Naive B cell (primary cell): ENCODE results near the gene FRY. TPM values are rescaled to one million over a fixed set of nuclear protein-coding genes. Genes with fewer than 3 reads are reported as not detected.

Experiments
- ATAC-seq, 2 donors: fragments of 150-1000 bp; cut with Tn5 transposase; 2 replicates each; pipeline ENCODE4 v1.10.0; 2021; ENCODE audit warnings: low read depth in 2 of 2, mild to moderate bottlenecking in 2 of 2, moderate library complexity in 2 of 2
- DNase-seq: peaks from one replicate; pipeline ENCODE4 v3.0.0; 2022
- H3K27ac Mint-ChIP-seq, 6 donors: one replicate each; pipeline ENCODE4 v1.8.0; 2020 to 2022; ENCODE audit warnings: mild to moderate bottlenecking in 6 of 6, mixed read lengths in 6 of 6, moderate library complexity in 5 of 6, inconsistent platforms in 2 of 6
- H3K27me3 Mint-ChIP-seq, 3 donors: one replicate each; pipeline ENCODE4 v1.8.0; 2021 to 2022; ENCODE audit warnings: mixed read lengths in 3 of 3, mild to moderate bottlenecking in 1 of 3
- H3K36me3 Mint-ChIP-seq, 2 donors: one replicate each; pipeline ENCODE4 v1.8.0; 2020 to 2022; ENCODE audit warnings: mixed read lengths in 2 of 2, inconsistent platforms in 1 of 2, mild to moderate bottlenecking in 1 of 2
- H3K4me1 Mint-ChIP-seq, 3 donors: one replicate each; pipeline ENCODE4 v1.8.0; 2020 to 2022; ENCODE audit warnings: mixed read lengths in 3 of 3, inconsistent platforms in 1 of 3, mild to moderate bottlenecking in 1 of 3, moderate library complexity in 1 of 3
- H3K4me3 Mint-ChIP-seq, 8 donors: one replicate each; pipeline ENCODE4 v1.8.0; 2020 to 2022; ENCODE audit warnings: mild to moderate bottlenecking in 8 of 8, mixed read lengths in 8 of 8, moderate library complexity in 8 of 8, inconsistent platforms in 2 of 8
- H3K9me3 Mint-ChIP-seq, 7 donors: one replicate each; pipeline ENCODE4 v1.8.0; 2020 to 2022; ENCODE audit warnings: mixed read lengths in 7 of 7, mild to moderate bottlenecking in 5 of 7, inconsistent platforms in 2 of 7, moderate library complexity in 1 of 7
- polyA plus RNA-seq, 6 donors: library from polyadenylated mRNA; unstranded; fragments of 300-500 nt; fragmentation: Illumina TruSeq; gene quantifications; one replicate each; pipeline ENCODE4 v1.2.3, GENCODE V29; 2021; ENCODE audit warnings: low read depth in 6 of 6

FRY gene
- polyA plus RNA-seq, 6 donors from 2014 or later, result 0.33 to 1.4 (median 0.86) TPM

DNA sequence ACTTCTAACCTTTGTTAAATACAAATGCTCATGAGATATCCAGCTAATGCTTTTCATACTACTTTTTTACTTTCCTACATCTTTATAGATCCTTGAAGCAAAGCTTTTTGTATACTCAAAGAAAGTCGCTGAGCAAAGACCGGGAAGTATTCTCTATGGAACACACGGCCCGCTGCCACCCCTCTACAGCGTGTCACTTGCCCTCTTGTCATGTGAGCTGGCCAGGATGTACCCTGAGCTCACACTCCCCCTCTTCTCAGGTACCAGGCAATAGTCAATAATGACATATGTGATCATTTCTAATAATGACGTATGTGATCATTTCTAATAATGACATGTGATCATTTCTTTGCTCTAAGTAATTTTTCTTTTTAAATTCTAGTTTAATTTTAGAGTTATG is 170.7 kb downstream of the FRY start:
- DNase-seq (no peak), ATAC-seq (no peak)
- H3K4me1 Mint-ChIP-seq, result no peaks in the 10 kb centered on the region
- H3K36me3 Mint-ChIP-seq, result no peaks in the 10 kb centered on the region
- no peak overlapping the region for H3K4me3 Mint-ChIP-seq
- H3K27ac Mint-ChIP-seq, result peak overlapping the region in 1 of 6 donors; percentile 13
- no peaks in the 10 kb centered on the region for H3K9me3 Mint-ChIP-seq
- H3K27me3 Mint-ChIP-seq, result no peaks in the 10 kb centered on the region

DNA sequence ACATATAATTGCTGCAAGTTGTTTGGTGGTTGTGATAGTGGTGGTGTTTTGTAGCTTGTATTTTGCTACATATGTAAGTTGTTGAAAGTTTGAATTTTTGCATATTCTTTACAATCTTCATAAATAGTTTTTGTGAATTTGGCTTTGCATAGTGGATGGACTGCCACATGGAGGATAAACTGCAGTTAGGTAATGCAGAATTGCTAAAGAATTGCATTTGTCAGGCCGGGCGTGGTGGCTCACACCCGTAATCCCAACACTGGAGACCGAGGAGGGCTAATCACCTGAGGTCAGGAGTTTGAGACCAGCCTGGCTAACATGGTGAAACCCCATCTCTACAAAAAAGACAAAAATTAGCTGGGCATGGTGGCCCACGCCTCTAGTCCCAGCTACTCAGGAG is 171.6 kb downstream of the FRY start:
- H3K4me1 Mint-ChIP-seq, result no peaks in the 10 kb centered on the region
- no peaks in the 10 kb centered on the region for H3K27me3 Mint-ChIP-seq
- H3K27ac Mint-ChIP-seq, result no peak overlapping the region
- H3K4me3 Mint-ChIP-seq, result no peak overlapping the region
- no peak for DNase-seq
- H3K36me3 Mint-ChIP-seq, result no peaks in the 10 kb centered on the region
- no peak for ATAC-seq
- H3K9me3 Mint-ChIP-seq, result no peaks in the 10 kb centered on the region

DNA sequence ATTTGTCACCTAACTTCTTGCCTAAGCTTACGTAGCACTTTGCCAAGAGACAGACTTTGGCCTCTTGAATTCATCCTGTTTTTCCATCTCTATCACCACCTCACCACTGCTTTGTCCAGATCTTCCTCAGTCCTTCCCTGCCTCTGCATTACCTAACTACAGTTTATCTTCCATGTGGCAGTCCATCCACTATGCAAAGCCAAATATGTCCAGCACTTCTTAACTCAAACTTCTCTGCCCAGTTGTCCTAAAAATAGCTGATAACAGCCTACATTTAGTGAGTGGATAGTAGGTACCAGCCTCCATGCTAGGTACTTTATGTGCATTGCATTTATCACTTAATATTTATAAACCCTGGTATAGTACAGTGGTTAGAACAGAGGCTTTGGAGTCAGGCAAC is 172.2 kb downstream of the FRY start:
- Mint-ChIP-seq H3K4me1 (no peaks in the 10 kb centered on the region), H3K27ac (no peak overlapping the region), H3K36me3 (no peaks in the 10 kb centered on the region), H3K27me3 (no peaks in the 10 kb centered on the region), H3K4me3 (no peak overlapping the region), H3K9me3 (no peaks in the 10 kb centered on the region)
- no peak for DNase-seq
- no peak for ATAC-seq

DNA sequence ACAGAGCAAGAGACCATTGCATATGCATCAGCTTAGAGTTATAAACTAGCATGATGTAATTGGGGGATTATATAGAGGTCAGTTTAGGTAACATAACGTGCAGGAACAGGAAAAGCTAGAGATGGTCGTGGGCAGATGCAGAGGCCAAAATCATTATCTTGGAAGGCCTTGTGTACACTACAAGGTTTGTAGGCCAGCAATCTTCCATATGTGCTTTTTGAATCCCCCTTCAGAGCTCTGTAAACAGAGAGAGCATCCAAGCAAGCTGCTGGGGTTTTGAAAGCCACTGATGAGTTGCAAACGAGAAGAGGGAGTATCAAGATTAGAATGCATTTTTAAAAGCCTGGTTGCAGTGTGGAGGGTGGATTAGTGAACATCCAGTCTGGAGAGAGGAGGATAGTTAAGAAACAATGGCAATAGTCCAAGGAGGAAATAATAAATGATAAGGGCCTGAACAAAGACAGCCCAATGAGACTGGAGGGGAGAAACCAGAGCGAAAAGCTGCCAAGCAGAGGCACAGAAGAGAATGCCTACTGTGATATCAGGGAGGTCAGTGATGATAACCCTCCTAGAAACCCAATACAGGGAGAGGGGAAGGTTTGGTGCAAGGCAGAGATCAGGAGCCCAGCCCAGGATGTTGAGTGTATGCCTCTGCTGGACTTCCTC is 174.0 kb downstream of the FRY start:
- Mint-ChIP-seq H3K9me3 (no peaks in the 10 kb centered on the region), H3K4me1 (no peaks in the 10 kb centered on the region), H3K27ac (peak overlapping the region in 1 of 6 donors; percentile 16), H3K4me3 (no peak overlapping the region), H3K27me3 (no peaks in the 10 kb centered on the region), H3K36me3 (no peaks in the 10 kb centered on the region)
- no peak for ATAC-seq
- DNase-seq, result no peak

DNA sequence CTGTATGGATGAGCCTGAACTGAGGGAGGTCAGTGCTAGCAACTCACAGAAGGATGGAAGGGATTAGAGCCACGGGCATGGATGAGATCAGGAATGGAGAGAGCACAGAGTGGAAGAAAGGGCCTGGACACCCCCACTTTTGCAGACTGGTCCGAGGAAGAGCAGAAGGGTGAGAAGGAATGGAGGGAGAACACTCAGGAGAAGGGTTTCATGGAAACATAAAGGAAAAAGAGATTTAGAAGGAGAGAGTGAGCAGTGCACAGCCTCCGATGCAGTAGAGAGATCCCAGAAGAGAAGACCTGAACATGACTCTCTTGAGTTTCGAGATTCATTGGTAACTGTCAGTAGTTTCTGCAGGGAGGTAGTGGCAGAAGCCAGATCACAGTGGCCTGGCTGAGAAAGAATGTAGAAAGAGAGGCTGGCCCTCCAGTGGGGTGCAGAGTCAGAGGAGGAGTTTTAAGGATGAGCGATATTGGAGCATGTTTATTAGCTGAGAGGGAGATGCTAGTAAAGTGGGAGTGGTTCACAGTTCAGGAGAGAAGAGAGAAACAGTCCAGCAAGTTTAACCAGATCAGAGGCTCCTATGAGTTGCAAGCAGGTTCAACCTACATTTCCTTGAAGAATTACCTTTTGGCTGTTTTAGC is 174.6 kb downstream of the FRY start:
- no peak overlapping the region for H3K27ac Mint-ChIP-seq
- no peaks in the 10 kb centered on the region for H3K9me3 Mint-ChIP-seq
- ATAC-seq (no peak), DNase-seq (no peak)
- H3K4me3 Mint-ChIP-seq, result no peak overlapping the region
- no peaks in the 10 kb centered on the region for H3K4me1 Mint-ChIP-seq
- no peaks in the 10 kb centered on the region for H3K36me3 Mint-ChIP-seq
- H3K27me3 Mint-ChIP-seq, result no peaks in the 10 kb centered on the region

DNA sequence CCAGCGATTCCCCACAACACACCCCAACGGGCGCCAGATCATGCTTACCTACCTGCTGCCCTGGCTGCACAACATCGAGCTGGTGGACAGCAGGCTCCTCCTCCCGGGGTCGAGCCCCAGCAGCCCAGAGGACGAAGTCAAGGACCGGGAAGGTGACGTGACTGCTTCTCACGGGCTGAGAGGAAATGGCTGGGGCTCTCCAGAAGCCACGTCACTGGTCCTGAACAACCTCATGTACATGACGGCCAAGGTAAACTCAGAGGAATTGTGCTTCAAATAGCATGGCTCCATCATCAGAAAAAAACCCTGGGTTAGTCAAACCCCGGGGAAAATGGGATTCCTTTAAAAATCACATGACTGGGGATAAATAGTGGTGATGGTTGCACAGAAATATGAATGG is 177.3 kb downstream of the FRY start:
- Mint-ChIP-seq H3K27ac (no peak overlapping the region), H3K4me1 (no peaks in the 10 kb centered on the region), H3K9me3 (no peaks in the 10 kb centered on the region), H3K27me3 (no peaks in the 10 kb centered on the region), H3K4me3 (peak overlapping the region in 1 of 8 donors; percentile 31), H3K36me3 (no peaks in the 10 kb centered on the region)
- ATAC-seq (no peak), DNase-seq (no peak)

DNA sequence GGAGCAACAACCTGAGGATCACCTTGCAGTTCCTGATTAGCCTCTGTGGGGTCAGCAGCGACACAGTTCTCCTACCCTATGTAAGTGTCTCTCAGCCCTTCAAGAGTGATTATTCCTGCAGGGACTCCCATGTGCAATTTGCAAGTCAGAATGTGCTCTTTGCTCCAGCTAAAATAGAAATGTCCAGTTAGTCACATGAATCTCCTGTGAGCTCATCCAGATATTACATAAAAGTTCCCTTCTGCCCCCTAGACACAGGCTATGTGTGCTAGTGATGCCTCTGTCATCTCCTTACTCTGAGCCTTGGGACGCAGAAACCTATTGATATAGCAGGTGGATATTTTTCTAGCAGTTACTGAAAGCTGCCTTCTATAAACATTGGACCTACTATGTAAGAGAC is 178.1 kb downstream of the FRY start:
- no peak for ATAC-seq
- Mint-ChIP-seq H3K9me3 (no peaks in the 10 kb centered on the region), H3K27me3 (no peaks in the 10 kb centered on the region), H3K36me3 (no peaks in the 10 kb centered on the region), H3K4me3 (no peak overlapping the region), H3K4me1 (no peaks in the 10 kb centered on the region), H3K27ac (no peak overlapping the region)
- no peak for DNase-seq

DNA sequence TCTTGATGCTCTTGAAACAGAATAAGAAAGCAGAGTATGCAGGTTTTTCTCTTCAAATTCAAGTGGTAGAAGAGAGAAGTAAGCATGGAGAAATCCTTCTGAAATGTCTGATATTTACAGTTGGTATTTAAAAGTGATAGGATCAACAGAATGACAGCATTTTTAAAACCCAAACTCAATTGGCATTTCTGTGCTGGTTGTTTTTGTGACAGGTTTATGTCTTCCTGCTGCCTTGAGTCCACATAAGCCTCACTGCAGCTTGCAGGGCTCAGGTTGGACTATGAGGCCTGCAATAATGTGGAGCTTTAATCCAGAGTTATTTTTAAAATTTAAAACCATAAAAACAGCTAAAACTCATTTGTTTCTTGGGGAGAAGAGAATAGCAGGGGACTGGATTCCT is 178.5 kb downstream of the FRY start:
- no peak overlapping the region for H3K4me3 Mint-ChIP-seq
- DNase-seq, result no peak
- H3K4me1 Mint-ChIP-seq, result no peaks in the 10 kb centered on the region
- no peaks in the 10 kb centered on the region for H3K27me3 Mint-ChIP-seq
- H3K9me3 Mint-ChIP-seq, result no peaks in the 10 kb centered on the region
- no peak for ATAC-seq
- no peak overlapping the region for H3K27ac Mint-ChIP-seq
- H3K36me3 Mint-ChIP-seq, result no peaks in the 10 kb centered on the region

DNA sequence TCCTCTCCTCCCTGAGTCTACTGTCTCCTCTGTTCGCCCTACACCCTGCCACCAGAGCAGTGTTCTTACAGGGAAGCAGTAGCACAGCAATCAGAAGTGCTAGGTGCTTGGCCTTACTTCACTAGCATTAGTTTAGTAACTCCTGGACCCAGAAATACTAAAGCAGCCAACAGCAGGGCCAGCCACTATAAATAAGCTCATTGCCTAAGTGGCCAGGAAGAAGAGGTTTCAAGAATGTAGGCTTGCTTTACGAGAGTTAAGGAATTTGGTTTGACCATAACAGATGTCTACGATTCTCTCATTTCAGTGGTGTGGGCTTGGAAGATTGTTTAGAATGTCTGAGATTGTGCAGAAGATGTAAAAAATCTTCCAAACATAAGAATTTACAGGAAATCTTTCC is 180.2 kb downstream of the FRY start:
- Mint-ChIP-seq H3K4me1 (no peaks in the 10 kb centered on the region), H3K36me3 (no peaks in the 10 kb centered on the region), H3K27me3 (no peaks in the 10 kb centered on the region), H3K9me3 (no peaks in the 10 kb centered on the region), H3K4me3 (no peak overlapping the region), H3K27ac (peak overlapping the region in 2 of 6 donors; percentile 8 to 28)
- ATAC-seq (no peak), DNase-seq (no peak)

DNA sequence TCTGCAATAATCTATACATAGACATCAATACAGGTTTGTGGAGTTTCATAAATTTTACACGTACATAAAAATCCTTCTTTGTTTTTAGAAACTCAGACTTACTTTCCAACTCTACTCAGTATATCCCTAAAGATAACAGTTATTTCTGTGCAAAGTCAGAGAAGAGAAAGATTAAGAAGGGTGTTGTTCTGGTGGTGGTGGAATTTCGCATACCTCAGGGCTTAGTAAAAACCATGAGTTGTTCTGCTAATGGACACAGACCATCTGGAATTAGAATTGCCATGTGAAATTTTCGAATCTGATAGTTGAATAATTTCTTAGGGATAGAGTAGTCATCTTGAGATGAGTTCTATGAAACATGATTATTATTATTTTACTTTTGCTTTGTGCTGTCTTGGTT is 180.8 kb downstream of the FRY start:
- no peaks in the 10 kb centered on the region for H3K4me1 Mint-ChIP-seq
- ATAC-seq (no peak), DNase-seq (no peak)
- H3K36me3 Mint-ChIP-seq, result no peaks in the 10 kb centered on the region
- no peaks in the 10 kb centered on the region for H3K9me3 Mint-ChIP-seq
- no peak overlapping the region for H3K4me3 Mint-ChIP-seq
- no peak overlapping the region for H3K27ac Mint-ChIP-seq
- H3K27me3 Mint-ChIP-seq, result no peaks in the 10 kb centered on the region

DNA sequence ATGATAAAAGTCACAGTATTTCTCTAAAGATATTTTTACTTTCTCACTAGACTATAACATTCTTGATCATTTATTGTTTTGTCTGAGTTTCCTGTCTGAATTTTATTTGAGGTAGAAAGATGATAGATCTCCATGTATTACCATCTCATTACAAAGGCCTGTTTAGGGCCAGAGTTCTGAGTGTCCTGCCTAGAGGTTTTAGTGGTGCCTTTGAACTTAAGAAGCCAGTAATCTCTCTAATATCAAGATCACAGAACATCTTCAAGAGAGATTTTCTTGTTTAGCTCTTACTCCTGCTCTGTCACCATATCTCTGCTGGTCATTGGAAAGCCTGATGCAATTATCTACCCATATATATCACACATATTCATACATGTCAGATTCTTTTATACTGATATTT is 182.1 kb downstream of the FRY start:
- ATAC-seq, result no peak
- Mint-ChIP-seq H3K27ac (no peak overlapping the region), H3K4me1 (no peaks in the 10 kb centered on the region), H3K36me3 (no peaks in the 10 kb centered on the region), H3K9me3 (no peaks in the 10 kb centered on the region), H3K27me3 (no peaks in the 10 kb centered on the region), H3K4me3 (no peak overlapping the region)
- DNase-seq, result no peak

DNA sequence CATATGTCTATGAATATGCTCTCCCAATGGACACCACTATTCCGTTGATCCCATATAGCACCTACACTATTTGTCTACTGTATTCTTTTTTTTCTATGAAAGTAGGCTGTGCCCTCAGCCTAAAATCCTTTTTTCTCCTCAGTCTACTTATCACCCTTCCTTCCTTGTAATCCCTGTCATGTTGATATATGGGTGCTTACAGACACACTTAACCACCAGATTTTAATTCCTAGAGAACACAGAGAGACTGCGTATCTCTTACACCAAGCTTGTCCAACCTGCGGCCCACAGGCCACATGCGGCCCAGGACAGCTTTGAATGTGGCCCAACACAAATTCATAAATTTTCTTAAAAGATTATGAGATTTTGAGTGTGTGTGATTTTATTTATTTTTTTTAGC is 182.5 kb downstream of the FRY start:
- no peaks in the 10 kb centered on the region for H3K27me3 Mint-ChIP-seq
- no peaks in the 10 kb centered on the region for H3K36me3 Mint-ChIP-seq
- no peaks in the 10 kb centered on the region for H3K4me1 Mint-ChIP-seq
- H3K27ac Mint-ChIP-seq, result no peak overlapping the region
- DNase-seq (no peak), ATAC-seq (no peak)
- no peaks in the 10 kb centered on the region for H3K9me3 Mint-ChIP-seq
- no peak overlapping the region for H3K4me3 Mint-ChIP-seq

DNA sequence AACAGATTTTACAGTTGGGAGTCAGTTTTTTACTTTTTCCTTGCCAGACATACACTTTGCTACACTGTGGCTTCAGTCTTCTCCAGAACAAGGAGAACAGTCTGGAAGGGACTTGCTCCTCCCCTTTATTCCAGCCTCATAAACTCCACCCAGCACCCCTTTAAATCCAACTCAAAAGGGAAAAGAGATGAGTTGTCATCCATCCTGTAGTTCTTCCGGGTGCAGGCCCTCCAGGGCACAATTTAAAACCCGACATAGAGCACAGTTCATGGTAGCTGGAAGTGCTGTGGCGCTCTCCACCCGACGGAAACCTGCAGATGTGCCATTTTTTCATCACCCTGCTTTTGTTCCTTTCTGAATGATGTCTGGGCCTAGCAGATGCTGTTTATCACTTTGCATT is 184.7 kb downstream of the FRY start:
- no peaks in the 10 kb centered on the region for H3K36me3 Mint-ChIP-seq
- no peak for DNase-seq
- no peak overlapping the region for H3K27ac Mint-ChIP-seq
- H3K9me3 Mint-ChIP-seq, result no peaks in the 10 kb centered on the region
- no peak for ATAC-seq
- H3K4me1 Mint-ChIP-seq, result no peaks in the 10 kb centered on the region
- H3K27me3 Mint-ChIP-seq, result no peaks in the 10 kb centered on the region
- H3K4me3 Mint-ChIP-seq, result no peak overlapping the region

DNA sequence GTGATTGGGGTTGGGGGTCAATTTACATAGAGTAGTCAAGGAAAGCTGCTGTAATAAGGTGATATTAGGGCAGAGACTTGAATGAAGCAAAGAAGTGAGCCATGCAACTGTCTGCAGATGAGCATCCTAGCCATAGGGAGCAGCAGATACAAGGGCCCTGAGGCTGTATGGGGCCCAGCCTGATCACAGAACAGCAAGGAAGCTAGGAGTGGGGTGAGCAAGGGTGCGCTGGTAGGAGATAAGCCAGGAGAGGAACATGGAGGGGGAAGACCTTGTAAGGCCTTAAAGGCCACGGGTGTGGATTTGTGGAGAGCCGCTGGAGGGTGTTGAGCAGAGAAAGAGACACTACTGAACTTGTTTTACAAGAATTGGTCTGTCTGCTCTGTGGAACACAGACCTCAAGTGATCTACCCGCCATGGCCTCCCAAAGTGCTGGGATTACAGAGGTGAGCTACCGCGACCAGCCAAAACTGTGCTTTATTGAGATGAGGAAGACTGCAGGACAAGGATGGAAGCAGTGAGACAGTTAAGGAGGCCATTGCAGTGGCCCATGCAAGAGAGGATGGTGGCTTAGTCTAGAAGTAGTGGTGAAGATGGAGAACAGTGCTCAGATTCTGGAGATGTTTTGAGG is 190.6 kb downstream of the FRY start:
- no peak for DNase-seq
- Mint-ChIP-seq H3K27me3 (no peaks in the 10 kb centered on the region), H3K27ac (no peak overlapping the region), H3K36me3 (no peaks in the 10 kb centered on the region), H3K4me1 (no peaks in the 10 kb centered on the region), H3K9me3 (peaks cover 0 to 3% (median 0%) of the 10 kb centered on the region in 7 donors), H3K4me3 (peak overlapping the region in 1 of 8 donors; percentile 37)
- no peak for ATAC-seq
